ENCODE results near the gene CFAP46. TPM values are rescaled to one million over a fixed set of nuclear protein-coding genes. Genes with fewer than 3 reads are reported as not detected.

Gene CFAP46
- total and polyA plus RNA-seq, 4 donors, result 0.33 to 0.59 (median 0.42) TPM

DNA sequence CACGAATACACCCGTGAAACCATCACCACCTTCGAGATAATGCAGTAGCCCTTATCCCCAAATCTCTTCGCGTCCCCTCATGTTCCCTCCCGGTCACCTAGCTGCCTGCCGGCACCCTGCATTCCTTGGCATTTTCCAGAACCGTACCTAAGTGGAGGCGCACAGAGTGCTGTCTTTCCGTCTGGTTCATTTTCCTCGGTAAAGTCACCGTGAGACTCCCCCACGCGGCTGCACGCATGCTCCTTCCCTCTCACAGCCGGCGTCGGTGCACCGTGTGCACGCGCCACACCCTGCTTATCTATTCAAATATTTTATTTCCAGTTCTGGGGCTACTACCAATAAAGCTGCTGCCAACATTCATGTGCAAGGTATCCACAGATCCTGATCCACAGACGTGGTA, 90.9 kb downstream of the CFAP46 start:
- H3K9me3 ChIP-seq (ENCODE audit: control insufficient read depth in 4 of 4, low read length in 3 of 4), result peaks cover 0 to 6% (median 2%) of the 10 kb centered on the region in 4 donors
- no peak overlapping the region for H3K4me3 ChIP-seq (ENCODE audit: low read depth in 1 of 3, low read length in 3 of 3)
- peaks cover 0 to 4% (median 0%) of the 10 kb centered on the region in 4 donors for H3K27me3 ChIP-seq (ENCODE audit: control insufficient read depth in 4 of 4, insufficient read depth in 4 of 4, low read length in 3 of 4)
- WGBS, result 89% methylated on average over 22 of the region's 22 CpGs
- no peak overlapping the region for H3K27ac ChIP-seq (ENCODE audit: low read depth in 1 of 2, low read length in 2 of 2)
- no peak overlapping the region for H3K9ac ChIP-seq (ENCODE audit: low read depth in 1 of 2, low read length in 2 of 2)
- no peaks in the 10 kb centered on the region for H3K36me3 ChIP-seq (ENCODE audit: control insufficient read depth in 4 of 4, insufficient read depth in 3 of 4, low read depth in 1 of 4, low read length in 3 of 4)
- DNase-seq (ENCODE audit: low spot score), result no peak
- TF ChIP-seq RXRA (IDR thresholded peaks at IDR 0.05), result no peak
- TF ChIP-seq, protein P1, sequence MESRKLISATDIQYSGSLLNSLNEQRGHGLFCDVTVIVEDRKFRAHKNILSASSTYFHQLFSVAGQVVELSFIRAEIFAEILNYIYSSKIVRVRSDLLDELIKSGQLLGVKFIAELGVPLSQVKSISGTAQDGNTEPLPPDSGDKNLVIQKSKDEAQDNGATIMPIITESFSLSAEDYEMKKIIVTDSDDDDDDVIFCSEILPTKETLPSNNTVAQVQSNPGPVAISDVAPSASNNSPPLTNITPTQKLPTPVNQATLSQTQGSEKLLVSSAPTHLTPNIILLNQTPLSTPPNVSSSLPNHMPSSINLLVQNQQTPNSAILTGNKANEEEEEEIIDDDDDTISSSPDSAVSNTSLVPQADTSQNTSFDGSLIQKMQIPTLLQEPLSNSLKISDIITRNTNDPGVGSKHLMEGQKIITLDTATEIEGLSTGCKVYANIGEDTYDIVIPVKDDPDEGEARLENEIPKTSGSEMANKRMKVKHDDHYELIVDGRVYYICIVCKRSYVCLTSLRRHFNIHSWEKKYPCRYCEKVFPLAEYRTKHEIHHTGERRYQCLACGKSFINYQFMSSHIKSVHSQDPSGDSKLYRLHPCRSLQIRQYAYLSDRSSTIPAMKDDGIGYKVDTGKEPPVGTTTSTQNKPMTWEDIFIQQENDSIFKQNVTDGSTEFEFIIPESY (IDR thresholded peaks at IDR 0.05), result no peak
- no peak for TF ChIP-seq GABPA (IDR thresholded peaks at IDR 0.05 in 1 of 2, conservative IDR thresholded peaks at IDR 0.05 in 1 of 2)
- no peak for TF ChIP-seq JUND (IDR thresholded peaks at IDR 0.05)
- TF ChIP-seq, protein P2, sequence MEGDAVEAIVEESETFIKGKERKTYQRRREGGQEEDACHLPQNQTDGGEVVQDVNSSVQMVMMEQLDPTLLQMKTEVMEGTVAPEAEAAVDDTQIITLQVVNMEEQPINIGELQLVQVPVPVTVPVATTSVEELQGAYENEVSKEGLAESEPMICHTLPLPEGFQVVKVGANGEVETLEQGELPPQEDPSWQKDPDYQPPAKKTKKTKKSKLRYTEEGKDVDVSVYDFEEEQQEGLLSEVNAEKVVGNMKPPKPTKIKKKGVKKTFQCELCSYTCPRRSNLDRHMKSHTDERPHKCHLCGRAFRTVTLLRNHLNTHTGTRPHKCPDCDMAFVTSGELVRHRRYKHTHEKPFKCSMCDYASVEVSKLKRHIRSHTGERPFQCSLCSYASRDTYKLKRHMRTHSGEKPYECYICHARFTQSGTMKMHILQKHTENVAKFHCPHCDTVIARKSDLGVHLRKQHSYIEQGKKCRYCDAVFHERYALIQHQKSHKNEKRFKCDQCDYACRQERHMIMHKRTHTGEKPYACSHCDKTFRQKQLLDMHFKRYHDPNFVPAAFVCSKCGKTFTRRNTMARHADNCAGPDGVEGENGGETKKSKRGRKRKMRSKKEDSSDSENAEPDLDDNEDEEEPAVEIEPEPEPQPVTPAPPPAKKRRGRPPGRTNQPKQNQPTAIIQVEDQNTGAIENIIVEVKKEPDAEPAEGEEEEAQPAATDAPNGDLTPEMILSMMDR (IDR thresholded peaks at IDR 0.05; ENCODE audit: low read depth, low read length, missing input control), result no peak
- no peak for TF ChIP-seq ATF3 (IDR thresholded peaks at IDR 0.05)
- no peak for TF ChIP-seq HNF4G (IDR thresholded peaks at IDR 0.05)
- H3K4me1 ChIP-seq (ENCODE audit: control insufficient read depth in 4 of 4, insufficient read depth in 4 of 4, low read length in 3 of 4), result no peaks in the 10 kb centered on the region

GRCh38 chr10:132850896-132851295, 91.5 kb downstream of the CFAP46 start:
- H3K27ac ChIP-seq (ENCODE audit: low read depth in 1 of 2, low read length in 2 of 2), result no peak overlapping the region
- H3K9ac ChIP-seq (ENCODE audit: low read depth in 1 of 2, low read length in 2 of 2), result no peak overlapping the region
- DNase-seq (ENCODE audit: low spot score), result no peak
- no peaks in the 10 kb centered on the region for H3K36me3 ChIP-seq (ENCODE audit: control insufficient read depth in 4 of 4, insufficient read depth in 3 of 4, low read depth in 1 of 4, low read length in 3 of 4)
- no peak overlapping the region for H3K4me3 ChIP-seq (ENCODE audit: low read depth in 1 of 3, low read length in 3 of 3)
- peaks cover 0 to 6% (median 1%) of the 10 kb centered on the region in 4 donors for H3K9me3 ChIP-seq (ENCODE audit: control insufficient read depth in 4 of 4, low read length in 3 of 4)
- TF ChIP-seq GABPA (IDR thresholded peaks at IDR 0.05 in 1 of 2, conservative IDR thresholded peaks at IDR 0.05 in 1 of 2), result no peak
- no peak for TF ChIP-seq JUND (IDR thresholded peaks at IDR 0.05)
- TF ChIP-seq, protein P1 (IDR thresholded peaks at IDR 0.05), result no peak
- TF ChIP-seq, protein P2 (IDR thresholded peaks at IDR 0.05; ENCODE audit: low read depth, low read length, missing input control), result no peak
- no peak for TF ChIP-seq TAF1 (conservative IDR thresholded peaks at IDR 0.05)
- peaks cover 0 to 4% (median 0%) of the 10 kb centered on the region in 4 donors for H3K27me3 ChIP-seq (ENCODE audit: control insufficient read depth in 4 of 4, insufficient read depth in 4 of 4, low read length in 3 of 4)
- H3K4me1 ChIP-seq (ENCODE audit: control insufficient read depth in 4 of 4, insufficient read depth in 4 of 4, low read length in 3 of 4), result no peaks in the 10 kb centered on the region
- 90% methylated on average over 17 of the region's 17 CpGs for WGBS

All from liver (tissue), 9 donors.